MCF 10A (cell line): Measurements from ENCODE around the gene TRPM3. TPM values are rescaled to one million over a fixed set of nuclear protein-coding genes. Genes with fewer than 3 reads are reported as not detected.
A peak's percentile ranks its signal among the peaks of the same experiment; 100 is the strongest.

Source experiments
- BruUV-seq: library from RNA; stranded (reverse); fragments of 400-500 nt; replicated peaks from 2 replicates; lab custom pipeline; 2021; lab: Mats Ljungman, UMichigan
- CTCF ChIA-PET: fragments of 300-600 bp; sonication (Branson Sonifier 250); formaldehyde crosslinking; extraction: SDS; loops from one replicate; lab custom pipeline; 2021; ENCODE audit warnings: antibody characterized with exemption, inconsistent platforms; lab: Yijun Ruan, JAX
- POLR2A ChIA-PET: fragments of 300-600, 350-650 bp; sonication (Branson Sonifier 250); formaldehyde crosslinking; extraction: SDS; loops from one replicate; lab custom pipeline; 2020; ENCODE audit warnings: antibody characterized with exemption, inconsistent platforms; lab: Yijun Ruan, JAX
- DNase-seq: peaks from one replicate; pipeline ENCODE4 v3.0.0-alpha.2; 2018; ENCODE audit not compliant: unreplicated experiment
- H3K27ac Mint-ChIP-seq: one replicate; pipeline ENCODE4 v1.8.0; 2022; ENCODE audit warnings: mild to moderate bottlenecking, low read depth, mixed read lengths; ENCODE audit not compliant: unreplicated experiment
- H3K27me3 Mint-ChIP-seq: one replicate; pipeline ENCODE4 v1.8.0; 2022; ENCODE audit warnings: mixed read lengths; ENCODE audit not compliant: insufficient read depth, unreplicated experiment
- H3K36me3 Mint-ChIP-seq: one replicate; pipeline ENCODE4 v1.8.0; 2022; ENCODE audit warnings: mild to moderate bottlenecking, moderate library complexity, mixed read lengths; ENCODE audit not compliant: insufficient read depth, unreplicated experiment
- H3K4me1 Mint-ChIP-seq: one replicate; pipeline ENCODE4 v1.8.0; 2022; ENCODE audit warnings: mixed read lengths; ENCODE audit not compliant: insufficient read depth, unreplicated experiment
- H3K4me3 Mint-ChIP-seq: one replicate; pipeline ENCODE4 v1.8.0; 2022; ENCODE audit warnings: mild to moderate bottlenecking, moderate library complexity, mixed read lengths; ENCODE audit not compliant: unreplicated experiment
- H3K9me3 Mint-ChIP-seq: one replicate; pipeline ENCODE4 v1.8.0; 2022; ENCODE audit warnings: mixed read lengths; ENCODE audit not compliant: unreplicated experiment
- CTCF ChIP-seq: fragments of 200-600 bp; IDR thresholded peaks from one replicate; pipeline ENCODE4 v1.8.0; 2022; ENCODE audit warnings: antibody characterized with exemption, mild to moderate bottlenecking; ENCODE audit not compliant: unreplicated experiment
- intact Hi-C: fragments of 100-400 bp; cut with micrococcal nuclease; formaldehyde crosslinking; loops from 2 replicates; pipeline ENCODE4 v1.14.1; 2022
- total RNA-seq: library from RNA; stranded (reverse); gene quantifications from 2 replicates; pipeline ENCODE4 v1.2.3, GENCODE V29; 2022

The TRPM3 gene
- total RNA-seq, 1 experiment from 2014 or later, result 0.44 TPM

- POLR2A ChIA-PET, result no interaction called here
- CTCF ChIA-PET, result interaction anchor here (0.6 to 1.8 kb wide), 6 partner anchors 9 to 417 kb away, joined by 3 to 4 read pairs (median 3); no protein-coding TSS in a partner anchor
- intact Hi-C loops, result no loop called here
- peak; percentile 38 for DNase-seq
- no peaks in the 10 kb centered on the region for H3K27me3 Mint-ChIP-seq
- no peaks in the 10 kb centered on the region for H3K36me3 Mint-ChIP-seq
- H3K4me1 Mint-ChIP-seq, result peaks cover 11% of the 10 kb centered on the region
- no peak overlapping the region for H3K4me3 Mint-ChIP-seq
- no peaks in the 10 kb centered on the region for H3K9me3 Mint-ChIP-seq
- no peak overlapping the region for H3K27ac Mint-ChIP-seq
- TF ChIP-seq CTCF, result no peak
- no TSS peak for BruUV-seq
Measured at GRCh38 chr9:70574151-70574837, 547.1 kb downstream of the TRPM3 start.

DNA sequence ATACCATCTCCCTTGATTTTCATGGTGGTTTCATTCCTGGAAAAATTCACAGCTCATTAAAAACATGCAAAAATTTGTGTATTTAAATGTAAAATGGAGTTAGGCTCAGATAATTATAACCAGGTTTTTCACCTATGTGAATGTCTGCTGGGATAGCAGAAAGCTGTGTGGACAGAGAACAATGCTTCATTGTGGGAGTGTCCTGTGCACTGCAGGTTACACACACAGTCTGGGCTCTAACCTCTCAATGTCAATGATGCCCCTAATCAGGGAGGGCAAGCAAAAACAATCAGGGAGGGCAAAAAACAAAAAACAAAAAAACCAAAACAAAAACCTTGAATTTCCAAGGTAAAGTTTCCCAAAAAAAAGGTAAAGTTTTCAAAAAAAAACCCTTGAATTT lies 548.1 kb downstream of the TRPM3 start:
- Mint-ChIP-seq H3K9me3 (no peaks in the 10 kb centered on the region), H3K4me3 (no peak overlapping the region), H3K27ac (no peak overlapping the region), H3K4me1 (peaks cover 11% of the 10 kb centered on the region), H3K27me3 (no peaks in the 10 kb centered on the region), H3K36me3 (no peaks in the 10 kb centered on the region)
- ChIA-PET POLR2A (no interaction called here), CTCF (interaction anchor here (1.2 to 1.8 kb wide), 2 partner anchors 10 to 13 kb away, joined by 3 to 4 read pairs; no protein-coding TSS in a partner anchor)
- intact Hi-C loops, result no loop called here
- DNase-seq, result no peak
- BruUV-seq, result no TSS peak
- TF ChIP-seq CTCF, result no peak

DNA sequence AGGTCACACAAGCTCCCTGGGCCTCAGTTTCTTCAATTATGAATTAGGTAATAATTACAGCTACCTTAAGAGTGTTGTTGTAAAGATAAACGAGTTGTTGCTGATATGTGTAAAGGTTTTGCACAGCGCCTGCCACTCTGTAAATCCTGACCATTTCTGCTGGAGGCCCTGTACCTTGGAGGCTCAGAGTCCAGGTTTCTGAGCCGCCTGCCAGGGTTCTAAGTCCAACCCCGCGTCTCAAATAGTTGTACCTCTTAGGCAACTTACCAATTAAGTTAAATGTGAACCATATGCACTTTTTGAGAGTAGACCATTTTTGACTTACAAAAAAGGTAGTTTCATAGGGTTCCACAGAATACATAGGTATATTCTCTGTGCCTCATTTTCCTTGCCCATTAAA lies 550.2 kb downstream of the TRPM3 start:
- no TSS peak for BruUV-seq
- Mint-ChIP-seq H3K27me3 (no peaks in the 10 kb centered on the region), H3K27ac (no peak overlapping the region), H3K9me3 (no peaks in the 10 kb centered on the region), H3K36me3 (no peaks in the 10 kb centered on the region), H3K4me3 (no peak overlapping the region), H3K4me1 (no peaks in the 10 kb centered on the region)
- intact Hi-C loops, result no loop called here
- ChIA-PET POLR2A (interaction anchor here (0.6 kb wide), 1 partner anchor 154 kb away, joined by 3 read pairs; no protein-coding TSS in a partner anchor), CTCF (interaction anchor here (0.8 kb wide), 1 partner anchor 25 kb away, joined by 3 read pairs; no protein-coding TSS in a partner anchor)
- TF ChIP-seq CTCF, result no peak
- no peak for DNase-seq

GRCh38 chr9:70569791-70570190 lies 551.6 kb downstream of the TRPM3 start:
- Mint-ChIP-seq H3K4me3 (no peak overlapping the region), H3K27ac (no peak overlapping the region), H3K36me3 (no peaks in the 10 kb centered on the region), H3K27me3 (no peaks in the 10 kb centered on the region), H3K4me1 (no peaks in the 10 kb centered on the region), H3K9me3 (no peaks in the 10 kb centered on the region)
- intact Hi-C loops, result no loop called here
- DNase-seq, result no peak
- ChIA-PET POLR2A (interaction anchor here (0.6 kb wide), 1 partner anchor 152 kb away, joined by 3 read pairs; no protein-coding TSS in a partner anchor), CTCF (interaction anchor here (0.7 to 1.0 kb wide), 2 partner anchors 32 to 158 kb away, joined by 3 to 4 read pairs; no protein-coding TSS in a partner anchor)
- no peak for TF ChIP-seq CTCF
- no TSS peak for BruUV-seq
